Measurements from ENCODE around the gene GABRG3.

GABRG3 gene

DNA sequence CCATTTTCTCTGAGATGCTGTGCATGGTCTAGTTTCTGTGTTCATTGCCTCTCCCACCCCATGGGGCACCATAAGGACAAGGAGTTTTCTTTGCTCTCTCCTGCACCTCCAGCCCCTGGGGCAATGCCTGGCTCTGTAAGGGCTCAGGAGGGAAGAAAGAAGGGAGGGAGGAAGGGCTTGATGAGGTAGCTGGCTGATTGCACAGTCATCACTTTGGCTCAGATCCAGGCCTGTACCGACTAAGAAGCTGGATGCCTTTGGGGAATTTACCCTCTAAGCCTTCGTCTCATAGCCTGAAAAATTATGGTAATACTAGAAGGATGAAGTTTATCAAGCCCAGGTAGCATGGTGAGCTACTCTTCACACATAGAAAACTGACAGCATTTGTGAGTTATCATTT, 382.9 kb downstream of the GABRG3 start:
- no peaks in the 10 kb centered on the region for H3K36me3 ChIP-seq (ENCODE audit: insufficient read depth)
- H3K4me2 ChIP-seq: no peak overlapping the region
- no peak overlapping the region for H3K9ac ChIP-seq
- H2AFZ ChIP-seq (ENCODE audit: low read depth): no peak overlapping the region
- TF ChIP-seq, protein P1, sequence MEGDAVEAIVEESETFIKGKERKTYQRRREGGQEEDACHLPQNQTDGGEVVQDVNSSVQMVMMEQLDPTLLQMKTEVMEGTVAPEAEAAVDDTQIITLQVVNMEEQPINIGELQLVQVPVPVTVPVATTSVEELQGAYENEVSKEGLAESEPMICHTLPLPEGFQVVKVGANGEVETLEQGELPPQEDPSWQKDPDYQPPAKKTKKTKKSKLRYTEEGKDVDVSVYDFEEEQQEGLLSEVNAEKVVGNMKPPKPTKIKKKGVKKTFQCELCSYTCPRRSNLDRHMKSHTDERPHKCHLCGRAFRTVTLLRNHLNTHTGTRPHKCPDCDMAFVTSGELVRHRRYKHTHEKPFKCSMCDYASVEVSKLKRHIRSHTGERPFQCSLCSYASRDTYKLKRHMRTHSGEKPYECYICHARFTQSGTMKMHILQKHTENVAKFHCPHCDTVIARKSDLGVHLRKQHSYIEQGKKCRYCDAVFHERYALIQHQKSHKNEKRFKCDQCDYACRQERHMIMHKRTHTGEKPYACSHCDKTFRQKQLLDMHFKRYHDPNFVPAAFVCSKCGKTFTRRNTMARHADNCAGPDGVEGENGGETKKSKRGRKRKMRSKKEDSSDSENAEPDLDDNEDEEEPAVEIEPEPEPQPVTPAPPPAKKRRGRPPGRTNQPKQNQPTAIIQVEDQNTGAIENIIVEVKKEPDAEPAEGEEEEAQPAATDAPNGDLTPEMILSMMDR (conservative IDR thresholded peaks at IDR 0.05; ENCODE audit: low read depth, low read length): no peak
- H3K4me1 ChIP-seq (ENCODE audit: low read depth, poor library complexity, severe bottlenecking): no peaks in the 10 kb centered on the region
- H3K79me2 ChIP-seq (ENCODE audit: insufficient read depth, low read depth): no peaks in the 10 kb centered on the region
- no peak overlapping the region for H3K4me3 ChIP-seq (IDR thresholded peaks at IDR 0.05; ENCODE audit: insufficient read depth, low read depth, low read length)
- H3K27ac ChIP-seq: no peak overlapping the region
- no peaks in the 10 kb centered on the region for H3K27me3 ChIP-seq (ENCODE audit: insufficient read depth, low read depth)
- H4K20me1 ChIP-seq (ENCODE audit: insufficient read depth): no peaks in the 10 kb centered on the region

DNA sequence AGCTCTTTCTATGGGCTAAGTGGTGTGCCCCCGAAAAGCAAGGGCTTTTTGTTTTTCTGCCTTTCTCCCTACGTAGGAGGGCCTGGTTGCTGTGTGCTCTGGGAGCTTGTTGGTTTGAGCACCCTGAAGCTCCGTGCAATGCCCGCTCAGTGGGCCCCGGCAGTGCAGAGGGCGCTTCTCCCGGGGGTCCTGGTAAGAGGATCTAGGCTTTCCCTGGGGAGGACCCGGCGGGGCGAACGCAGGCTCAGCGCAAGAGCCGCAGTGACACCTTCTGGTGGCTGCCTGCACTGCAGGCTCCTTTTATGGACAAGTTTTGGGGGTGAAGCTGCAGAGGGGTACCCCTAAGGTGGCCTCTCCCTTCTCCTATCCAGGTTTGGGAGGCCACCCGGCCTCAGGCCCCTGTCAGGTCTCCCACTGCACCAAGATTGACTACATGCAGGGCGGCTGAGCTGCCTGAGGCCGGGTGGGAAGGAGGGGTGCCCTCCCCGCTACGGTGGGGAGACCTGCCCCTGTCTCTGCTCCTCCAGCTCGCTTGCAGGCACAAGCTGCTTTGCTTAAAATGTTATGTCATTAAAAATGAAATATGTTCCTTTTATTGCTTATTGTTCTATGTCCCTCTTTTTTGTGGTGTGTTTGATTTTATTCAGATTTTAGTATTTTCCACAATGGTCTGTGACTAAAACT, 387.9 kb downstream of the GABRG3 start:
- Histone ChIP-seq H3K27me3 (ENCODE audit: insufficient read depth, low read depth) (no peaks in the 10 kb centered on the region), H3K4me3 (IDR thresholded peaks at IDR 0.05; ENCODE audit: insufficient read depth, low read depth, low read length) (no peak overlapping the region), H4K20me1 (ENCODE audit: insufficient read depth) (no peaks in the 10 kb centered on the region), H3K9ac (no peak overlapping the region), H3K36me3 (ENCODE audit: insufficient read depth) (no peaks in the 10 kb centered on the region), H3K79me2 (ENCODE audit: insufficient read depth, low read depth) (no peaks in the 10 kb centered on the region), H2AFZ (ENCODE audit: low read depth) (no peak overlapping the region), H3K4me2 (no peak overlapping the region), H3K27ac (no peak overlapping the region), H3K4me1 (ENCODE audit: low read depth, poor library complexity, severe bottlenecking) (no peaks in the 10 kb centered on the region)
- TF ChIP-seq, protein P1 (conservative IDR thresholded peaks at IDR 0.05; ENCODE audit: low read depth, low read length): peak; percentile 41

DNA sequence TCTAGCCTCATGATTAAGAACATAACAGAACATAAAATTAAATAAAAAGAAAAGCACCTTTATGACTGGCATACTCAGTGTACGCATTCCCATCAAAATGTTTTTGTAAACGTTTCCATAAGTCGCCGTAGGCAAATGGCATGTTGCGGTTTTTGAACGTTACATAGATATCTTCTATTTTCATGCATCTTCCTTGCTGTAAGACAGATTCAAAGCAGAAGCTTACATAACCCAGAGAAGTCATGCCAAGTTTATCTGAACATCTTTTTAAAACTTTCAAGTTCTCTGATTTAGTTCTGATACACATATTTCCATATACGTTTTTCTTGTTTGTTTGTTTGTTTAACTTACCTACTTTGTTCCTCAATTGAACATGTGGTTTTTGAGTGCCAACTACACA, 388.6 kb downstream of the GABRG3 start:
- Histone ChIP-seq H3K4me2 (no peak overlapping the region), H3K27me3 (ENCODE audit: insufficient read depth, low read depth) (no peaks in the 10 kb centered on the region), H2AFZ (ENCODE audit: low read depth) (no peak overlapping the region), H3K4me3 (IDR thresholded peaks at IDR 0.05; ENCODE audit: insufficient read depth, low read depth, low read length) (no peak overlapping the region), H3K9ac (no peak overlapping the region), H3K27ac (no peak overlapping the region), H3K36me3 (ENCODE audit: insufficient read depth) (no peaks in the 10 kb centered on the region), H3K79me2 (ENCODE audit: insufficient read depth, low read depth) (no peaks in the 10 kb centered on the region), H3K4me1 (ENCODE audit: low read depth, poor library complexity, severe bottlenecking) (no peaks in the 10 kb centered on the region), H4K20me1 (ENCODE audit: insufficient read depth) (no peaks in the 10 kb centered on the region)
- TF ChIP-seq, protein P1 (conservative IDR thresholded peaks at IDR 0.05; ENCODE audit: low read depth, low read length): no peak

DNA sequence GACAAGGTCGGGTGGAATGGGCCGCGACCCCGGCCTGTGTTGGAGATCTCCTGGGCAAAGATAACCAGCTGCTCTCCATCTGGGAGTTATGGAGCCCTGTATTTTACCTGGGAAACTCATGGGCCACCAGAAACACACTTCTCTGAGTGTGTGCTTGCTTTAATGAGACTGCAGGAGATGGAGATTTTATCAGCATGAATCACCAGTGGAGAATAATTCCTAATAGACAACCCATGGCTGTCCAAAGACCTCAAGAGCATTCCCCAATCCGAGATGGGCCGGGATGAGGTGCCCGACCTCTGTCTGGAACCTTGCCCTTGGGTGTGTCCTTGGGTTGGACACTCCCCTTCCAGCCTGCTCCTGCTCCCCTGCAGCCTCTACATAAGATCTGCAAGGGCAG, 389.3 kb downstream of the GABRG3 start:
- H2AFZ ChIP-seq (ENCODE audit: low read depth): no peak overlapping the region
- H3K4me3 ChIP-seq (IDR thresholded peaks at IDR 0.05; ENCODE audit: insufficient read depth, low read depth, low read length): no peak overlapping the region
- H3K27ac ChIP-seq: no peak overlapping the region
- H4K20me1 ChIP-seq (ENCODE audit: insufficient read depth): no peaks in the 10 kb centered on the region
- H3K9ac ChIP-seq: no peak overlapping the region
- H3K79me2 ChIP-seq (ENCODE audit: insufficient read depth, low read depth): no peaks in the 10 kb centered on the region
- no peaks in the 10 kb centered on the region for H3K27me3 ChIP-seq (ENCODE audit: insufficient read depth, low read depth)
- no peaks in the 10 kb centered on the region for H3K36me3 ChIP-seq (ENCODE audit: insufficient read depth)
- TF ChIP-seq, protein P1 (conservative IDR thresholded peaks at IDR 0.05; ENCODE audit: low read depth, low read length): no peak
- H3K4me1 ChIP-seq (ENCODE audit: low read depth, poor library complexity, severe bottlenecking): no peaks in the 10 kb centered on the region
- H3K4me2 ChIP-seq: no peak overlapping the region

Measured in KMS-11 (cell line).